Measurements from ENCODE around the gene FAM107B.

FAM107B gene

GRCh38 chr10:14527134-14527844 is 247.4 kb downstream of the FAM107B start:
- no peak for DNase-seq

GRCh38 chr10:14526326-14526725 is 248.4 kb downstream of the FAM107B start:
- no peak for DNase-seq

GRCh38 chr10:14524691-14525324 is 249.9 kb downstream of the FAM107B start:
- no peak for DNase-seq

- DNase-seq: no peak
Measured at GRCh38 chr10:14523286-14523685, 251.4 kb downstream of the FAM107B start.

- no peak for DNase-seq
Measured at GRCh38 chr10:14519785-14520184, 254.9 kb downstream of the FAM107B start.

- no peak for DNase-seq
Measured at GRCh38 chr10:14518149-14518548, 256.5 kb downstream of the FAM107B start.

GRCh38 chr10:14513123-14513522 is 261.6 kb downstream of the FAM107B start:
- DNase-seq: no peak

GRCh38 chr10:14510346-14510745 is 264.4 kb downstream of the FAM107B start:
- no peak for DNase-seq

- no peak for DNase-seq
Measured at GRCh38 chr10:14508725-14509124, 266.0 kb downstream of the FAM107B start.

GRCh38 chr10:14507781-14508180 is 266.9 kb downstream of the FAM107B start:
- no peak for DNase-seq

- DNase-seq: no peak
Measured at GRCh38 chr10:14507176-14507575, 267.5 kb downstream of the FAM107B start.

- no peak for DNase-seq
Measured at GRCh38 chr10:14502431-14502830, 272.3 kb downstream of the FAM107B start.

GRCh38 chr10:14500172-14500765 is 274.4 kb downstream of the FAM107B start:
- no peak for DNase-seq

GRCh38 chr10:14499601-14499904 is 275.1 kb downstream of the FAM107B start:
- DNase-seq: no peak

GRCh38 chr10:14498326-14498725 is 276.4 kb downstream of the FAM107B start:
- DNase-seq: no peak

GRCh38 chr10:14491811-14492210 is 282.9 kb downstream of the FAM107B start:
- no peak for DNase-seq

GRCh38 chr10:14489522-14490177 is 285.0 kb downstream of the FAM107B start:
- DNase-seq: no peak

GRCh38 chr10:14487488-14487883 is 287.2 kb downstream of the FAM107B start:
- no peak for DNase-seq

GRCh38 chr10:14486777-14487487 is 287.8 kb downstream of the FAM107B start:
- no peak for DNase-seq

GRCh38 chr10:14485986-14486385 is 288.7 kb downstream of the FAM107B start:
- DNase-seq: no peak

- DNase-seq: no peak
Measured at GRCh38 chr10:14483417-14483816, 291.3 kb downstream of the FAM107B start.

GRCh38 chr10:14481752-14482151 is 292.9 kb downstream of the FAM107B start:
- DNase-seq: no peak

GRCh38 chr10:14481014-14481413 is 293.7 kb downstream of the FAM107B start:
- DNase-seq: no peak
